Mucosa of descending colon (tissue), 3 donors: Measurements from ENCODE around the gene KRTAP10-2. TPM values are rescaled to one million over a fixed set of nuclear protein-coding genes. Genes with fewer than 3 reads are reported as not detected.
A peak's percentile ranks its signal among the peaks of the same experiment; 100 is the strongest.

ENCODE experiments used
- ATAC-seq: fragments of 200-7000 bp; cut with Tn5 transposase; one replicate; pipeline ENCODE4 v1.9.1; 2020; ENCODE audit warnings: mild to moderate bottlenecking, moderate library complexity
- DNase-seq, 3 donors: peaks; one replicate each; pipeline ENCODE4 v3.0.0-alpha.2; 2020
- H3K36me3 ChIP-seq: fragments of 200-600 bp; one replicate; pipeline ENCODE4 v1.8.0; 2021; ENCODE audit warnings: low read depth, mild to moderate bottlenecking
- H3K4me1 ChIP-seq: fragments of 200-600 bp; one replicate; pipeline ENCODE4 v1.8.0; 2021; ENCODE audit warnings: low read depth, mild to moderate bottlenecking
- H3K4me3 ChIP-seq: fragments of 200-600 bp; one replicate; pipeline ENCODE4 v1.8.0; 2021; ENCODE audit warnings: mild to moderate bottlenecking
- H3K9me3 ChIP-seq: fragments of 200-600 bp; one replicate; pipeline ENCODE4 v1.8.0; 2021; ENCODE audit warnings: mild to moderate bottlenecking
- CTCF ChIP-seq: fragments of 200-600 bp; IDR thresholded peaks from one replicate; pipeline ENCODE4 v1.8.0; 2022; ENCODE audit warnings: antibody characterized with exemption, mild to moderate bottlenecking
- intact Hi-C, 2 donors: fragments of 100-400 bp; cut with DNase I in 1 of 2; cut with micrococcal nuclease in 1 of 2; formaldehyde crosslinking; loops; one replicate each; pipeline versions ENCODE4 v1.11.0 to v1.11.1; 2022; cut with DNase I, micrococcal nuclease
- total RNA-seq, 3 donors: library from RNA; stranded (reverse); fragmentation: NEBNext Ultra II Directional in 2 of 3; extraction: Animal tissue kit (Norgen Biotek cat#: 25700) in 2 of 3; gene quantifications; one replicate each; pipeline versions ENCODE4 v1.2.1 to v1.2.4, GENCODE V29; 2021 to 2023
- donor health status: DM: no; HTN: no; CAD: no; lungs with moderate emphysema.
- donor health status: DM: no; HTN: no; CAD: no.
- donor health status: DM: no; HTN: yes; CAD: no.

Gene KRTAP10-2
- total RNA-seq, 3 donors from 2014 or later: not detected

GRCh38 chr21:44526096-44526997 is 25.0 kb downstream of the KRTAP10-2 start:
- Histone ChIP-seq H3K4me1 (no peaks in the 10 kb centered on the region), H3K36me3 (no peaks in the 10 kb centered on the region), H3K9me3 (no peaks in the 10 kb centered on the region), H3K4me3 (no peak overlapping the region)
- DNase-seq (no peak), ATAC-seq (no peak)
- TF ChIP-seq CTCF: no peak
- intact Hi-C loops: no loop called here

- no peak overlapping the region for H3K4me3 ChIP-seq
- no peaks in the 10 kb centered on the region for H3K9me3 ChIP-seq
- TF ChIP-seq CTCF: no peak
- DNase-seq: peak in 1 of 3 donors; percentile 31
- H3K4me1 ChIP-seq: no peaks in the 10 kb centered on the region
- no peak for ATAC-seq
- intact Hi-C loops: no loop called here
- no peaks in the 10 kb centered on the region for H3K36me3 ChIP-seq
These were observed 25.8 kb downstream of the KRTAP10-2 start for GRCh38 chr21:44525391-44526095.

GRCh38 chr21:44524414-44525371 is 26.6 kb downstream of the KRTAP10-2 start:
- intact Hi-C loops: no loop called here
- TF ChIP-seq CTCF: no peak
- ATAC-seq (no peak), DNase-seq (no peak)
- no peaks in the 10 kb centered on the region for H3K36me3 ChIP-seq
- H3K9me3 ChIP-seq: no peaks in the 10 kb centered on the region
- no peaks in the 10 kb centered on the region for H3K4me1 ChIP-seq
- H3K4me3 ChIP-seq: no peak overlapping the region

- no peak for TF ChIP-seq CTCF
- intact Hi-C loops: no loop called here
- H3K36me3 ChIP-seq: no peaks in the 10 kb centered on the region
These were observed 27.5 kb downstream of the KRTAP10-2 start for GRCh38 chr21:44523567-44524413.

More at GRCh38 chr21:44523567-44524413, 27.5 kb downstream of the KRTAP10-2 start:
- H3K9me3 ChIP-seq: no peaks in the 10 kb centered on the region
- no peak overlapping the region for H3K4me3 ChIP-seq
- DNase-seq: no peak
- no peak for ATAC-seq
- no peaks in the 10 kb centered on the region for H3K4me1 ChIP-seq
